ENCODE measurements around the gene SLX4IP.

GRCh38 chr20:10478205-10478604 lies 43.1 kb downstream of the SLX4IP start:
- TF ChIP-seq POLR2AphosphoS5 (IDR thresholded peaks at IDR 0.05; ENCODE audit: low read depth, low read length) (no peak), SIN3A (IDR thresholded peaks at IDR 0.05; ENCODE audit: borderline replicate concordance, insufficient read depth, low read length) (no peak), FOXP2 (optimal IDR thresholded peaks at IDR 0.05; ENCODE audit: borderline replicate concordance, extremely low read depth, extremely low read length, insufficient read depth) (no peak), REST (IDR thresholded peaks at IDR 0.05; ENCODE audit: insufficient read depth in 1 of 2, low read depth in 2 of 2, low read length in 2 of 2) (no peak)

Measured in PFSK-1 (cell line).